HL-60/S4 (cell line): ENCODE results near the gene KRT78.

Source experiments
- in situ Hi-C: fragments of 300-500 bp; cut with MboI; formaldehyde crosslinking; loops from 2 replicates; pipeline ENCODE4 v1.14.3; 2022; ENCODE audit warnings: low sequenced_read_pairs

The KRT78 gene, protein sequence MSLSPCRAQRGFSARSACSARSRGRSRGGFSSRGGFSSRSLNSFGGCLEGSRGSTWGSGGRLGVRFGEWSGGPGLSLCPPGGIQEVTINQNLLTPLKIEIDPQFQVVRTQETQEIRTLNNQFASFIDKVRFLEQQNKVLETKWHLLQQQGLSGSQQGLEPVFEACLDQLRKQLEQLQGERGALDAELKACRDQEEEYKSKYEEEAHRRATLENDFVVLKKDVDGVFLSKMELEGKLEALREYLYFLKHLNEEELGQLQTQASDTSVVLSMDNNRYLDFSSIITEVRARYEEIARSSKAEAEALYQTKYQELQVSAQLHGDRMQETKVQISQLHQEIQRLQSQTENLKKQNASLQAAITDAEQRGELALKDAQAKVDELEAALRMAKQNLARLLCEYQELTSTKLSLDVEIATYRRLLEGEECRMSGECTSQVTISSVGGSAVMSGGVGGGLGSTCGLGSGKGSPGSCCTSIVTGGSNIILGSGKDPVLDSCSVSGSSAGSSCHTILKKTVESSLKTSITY

DNA sequence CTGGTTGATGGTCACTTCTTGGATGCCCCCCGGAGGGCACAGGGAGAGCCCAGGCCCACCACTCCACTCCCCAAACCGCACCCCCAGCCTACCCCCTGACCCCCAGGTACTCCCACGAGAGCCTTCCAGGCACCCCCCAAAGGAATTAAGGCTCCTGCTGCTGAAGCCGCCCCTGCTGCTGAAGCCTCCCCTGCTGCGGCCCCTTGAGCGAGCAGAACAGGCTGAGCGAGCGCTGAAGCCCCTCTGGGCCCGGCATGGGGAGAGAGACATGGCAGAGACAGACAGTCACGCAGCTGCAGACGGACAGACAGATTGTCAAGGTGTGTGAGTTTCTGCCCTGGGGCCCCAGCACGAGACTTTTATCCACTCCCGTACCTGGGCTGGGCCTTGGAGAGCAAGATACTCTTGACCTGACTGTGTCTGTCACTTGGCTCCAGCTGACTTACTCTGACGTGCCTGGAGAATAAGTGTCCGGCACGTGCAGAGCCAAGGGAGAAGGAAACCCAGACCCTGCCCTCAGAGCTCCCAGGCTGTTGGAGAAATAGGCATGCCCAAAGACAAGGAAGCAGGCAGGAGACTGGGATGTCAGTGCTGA is at the start of gene KRT78:
TSS of gene KRT78 (minus strand) at position 334 of the 595 bp plus-strand sequence. CDS start at position 270, 64 bp downstream.
- in situ Hi-C loops, result no loop called here

DNA sequence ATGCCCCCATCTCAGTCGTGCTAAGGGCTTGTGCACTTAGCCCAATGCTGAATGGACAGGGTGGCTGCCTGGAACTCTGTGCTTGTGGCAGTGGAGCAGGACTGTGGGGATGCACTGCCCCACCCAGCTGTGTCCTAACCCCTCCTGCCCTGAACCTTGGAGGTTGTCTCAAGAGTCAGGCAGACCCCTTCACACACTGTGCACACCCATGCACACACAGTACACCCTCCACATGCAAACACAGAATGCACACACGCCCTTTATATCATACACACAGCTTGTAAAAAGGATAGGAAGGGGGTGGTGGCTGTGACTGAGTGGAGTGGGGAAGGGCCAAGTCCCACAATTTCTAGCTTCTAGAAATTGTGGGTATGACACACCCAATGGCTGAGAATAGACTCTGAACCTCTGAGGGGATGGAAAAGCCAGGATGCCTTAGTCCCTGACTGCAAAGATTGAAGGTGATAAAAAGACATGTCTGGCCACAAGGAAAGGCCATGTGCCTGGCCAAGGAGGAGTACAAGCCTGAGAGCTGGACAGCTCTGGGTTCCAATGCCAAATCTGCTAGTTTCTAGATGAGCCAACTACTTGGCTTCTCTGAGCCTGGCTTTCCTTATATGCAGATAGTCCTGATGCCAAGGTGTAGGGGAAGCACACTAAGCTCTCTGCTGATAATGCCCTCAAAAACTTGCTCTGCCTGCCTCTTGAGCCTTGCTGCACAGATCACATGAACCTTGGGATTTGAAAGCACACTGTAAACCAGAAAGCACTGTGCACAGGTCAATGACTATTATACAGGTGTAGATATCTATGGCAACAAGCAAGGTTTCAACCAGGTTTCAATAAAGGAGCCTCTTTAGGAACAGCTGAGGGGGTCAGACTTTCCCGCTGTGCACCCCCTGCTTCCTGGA is 47.7 kb upstream of the KRT78 start:
- in situ Hi-C loops, result no loop called here

GRCh38 chr12:52895726-52896189 is 47.0 kb upstream of the KRT78 start:
- in situ Hi-C loops, result no loop called here

GRCh38 chr12:52892974-52893373 is 44.2 kb upstream of the KRT78 start:
- in situ Hi-C loops, result no loop called here

DNA sequence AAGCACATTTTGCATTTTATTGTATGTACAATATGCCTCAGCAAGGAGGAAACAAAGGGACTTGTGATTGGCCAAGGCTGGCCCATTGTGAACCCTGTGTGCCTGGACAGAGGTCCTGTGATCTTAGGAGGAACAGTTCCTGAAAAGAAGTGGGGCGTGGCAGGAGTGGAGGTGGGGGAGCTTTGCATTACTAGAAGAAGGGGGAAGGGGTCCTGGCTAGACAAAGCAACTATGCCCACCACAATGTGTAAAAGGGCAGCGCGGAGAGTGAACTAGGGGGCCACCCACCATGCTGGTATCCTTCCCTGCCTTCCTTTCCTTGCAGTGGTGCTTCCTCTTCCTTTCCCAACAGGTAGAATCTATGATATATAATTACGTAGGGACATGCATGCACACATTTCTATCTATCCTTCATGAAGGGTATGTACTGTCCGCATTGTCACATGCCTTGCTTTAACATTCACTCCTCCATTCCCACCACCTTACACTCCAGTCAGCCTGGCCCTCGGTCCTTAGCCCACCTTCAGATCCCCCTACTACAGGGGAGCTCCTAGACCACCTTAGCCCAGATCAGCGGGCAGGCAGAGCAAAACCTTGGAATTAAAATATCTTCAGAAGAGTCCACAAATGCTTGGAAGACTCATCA is 43.5 kb upstream of the KRT78 start:
- in situ Hi-C loops, result no loop called here

DNA sequence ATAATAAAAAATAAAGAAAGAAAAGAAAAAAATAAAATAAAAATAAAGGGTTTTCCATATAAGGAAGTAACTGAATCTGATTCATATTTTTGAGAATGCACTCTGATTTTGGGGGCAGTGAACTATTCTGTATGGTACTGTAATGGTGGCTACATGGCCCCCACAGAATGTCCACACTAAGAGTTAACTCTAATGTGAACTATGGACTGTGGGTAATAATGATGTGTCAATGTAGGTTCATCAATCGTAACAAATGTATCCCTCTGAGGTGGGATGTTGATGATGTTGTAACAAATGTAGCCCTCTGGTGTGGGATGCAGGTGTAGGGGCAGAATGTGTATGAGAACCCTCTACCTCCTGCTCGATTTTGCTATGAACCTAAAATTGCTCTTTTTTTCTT is 42.2 kb upstream of the KRT78 start:
- in situ Hi-C loops, result no loop called here

- in situ Hi-C loops, result no loop called here
Observed at GRCh38 chr12:52890417-52890816, 41.6 kb upstream of the KRT78 start.

GRCh38 chr12:52884526-52885293 is 35.9 kb upstream of the KRT78 start:
- in situ Hi-C loops, result loop anchor here (5.0 kb wide), 1 partner anchor 98 kb away; no protein-coding TSS in a partner anchor

DNA sequence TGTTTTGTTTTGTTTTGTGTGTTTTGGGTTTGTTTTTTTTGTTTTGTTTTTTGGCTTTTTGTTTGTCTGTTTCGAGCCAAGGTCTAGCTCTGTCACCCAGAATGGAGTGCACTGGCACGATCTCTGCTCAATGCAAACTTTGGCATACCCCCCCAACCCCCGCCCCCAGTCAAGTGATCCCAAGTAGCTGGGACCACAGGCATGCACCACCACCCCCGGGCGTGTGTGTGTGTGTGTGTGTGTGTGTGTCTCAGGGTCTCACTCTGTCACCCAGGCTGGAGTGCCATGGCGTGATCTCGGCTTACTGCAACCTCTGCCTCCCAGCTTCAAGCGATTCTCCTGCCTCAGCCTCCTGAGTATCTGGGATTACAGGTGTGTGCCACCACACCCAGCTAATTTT is 31.7 kb upstream of the KRT78 start:
- in situ Hi-C loops, result loop anchor here (5.0 kb wide), 1 partner anchor 102 kb away; no protein-coding TSS in a partner anchor

DNA sequence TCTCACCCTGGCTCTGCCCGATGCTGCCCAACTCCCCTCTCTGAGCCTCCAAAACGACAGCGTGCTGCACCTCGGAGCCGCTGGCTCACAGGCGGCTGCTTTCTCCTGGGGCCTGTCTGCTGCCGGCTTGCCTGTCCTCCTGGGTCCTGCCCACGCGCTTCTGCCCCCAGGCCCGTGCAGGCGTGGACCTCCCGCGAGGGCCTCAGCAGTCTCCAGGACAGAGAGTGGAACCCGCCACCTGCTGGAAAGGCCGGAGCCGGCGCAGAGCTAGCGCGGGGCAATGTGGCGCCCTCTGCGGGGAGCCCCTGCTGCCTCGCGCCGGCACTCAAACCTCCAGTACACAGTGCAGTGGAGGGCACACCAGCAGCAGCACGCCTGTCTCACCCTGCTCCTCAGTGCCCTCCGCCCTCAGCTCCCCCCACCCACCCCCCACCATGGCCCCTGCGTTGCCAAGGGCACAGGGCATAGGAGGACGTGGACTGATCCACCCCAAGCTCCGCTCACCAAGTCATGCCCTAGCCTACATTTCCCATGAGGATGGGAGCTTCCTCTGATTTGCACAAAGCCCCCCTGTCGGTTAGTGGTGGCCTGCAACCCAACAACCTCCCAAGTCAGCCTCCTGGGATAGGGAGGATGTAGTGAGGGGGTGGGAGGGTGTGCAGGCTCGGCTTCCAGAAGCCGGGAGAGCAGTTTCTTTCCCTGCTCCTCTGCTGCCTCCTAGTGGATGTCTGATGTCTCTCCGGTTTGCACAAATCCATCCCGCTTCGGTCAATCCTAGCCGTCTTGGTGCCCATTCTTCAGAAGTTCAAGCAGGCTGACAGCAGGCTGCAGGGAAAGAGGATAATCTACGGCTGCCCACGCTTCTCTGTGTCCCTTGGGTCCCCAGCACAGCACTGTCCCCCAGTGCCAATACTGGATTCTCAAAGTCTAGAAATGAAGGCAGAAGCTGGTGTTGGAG is 30.9 kb upstream of the KRT78 start:
- in situ Hi-C loops, result loop anchor here (5.0 kb wide), 3 partner anchors 103 to 727 kb away; no protein-coding TSS in a partner anchor

DNA sequence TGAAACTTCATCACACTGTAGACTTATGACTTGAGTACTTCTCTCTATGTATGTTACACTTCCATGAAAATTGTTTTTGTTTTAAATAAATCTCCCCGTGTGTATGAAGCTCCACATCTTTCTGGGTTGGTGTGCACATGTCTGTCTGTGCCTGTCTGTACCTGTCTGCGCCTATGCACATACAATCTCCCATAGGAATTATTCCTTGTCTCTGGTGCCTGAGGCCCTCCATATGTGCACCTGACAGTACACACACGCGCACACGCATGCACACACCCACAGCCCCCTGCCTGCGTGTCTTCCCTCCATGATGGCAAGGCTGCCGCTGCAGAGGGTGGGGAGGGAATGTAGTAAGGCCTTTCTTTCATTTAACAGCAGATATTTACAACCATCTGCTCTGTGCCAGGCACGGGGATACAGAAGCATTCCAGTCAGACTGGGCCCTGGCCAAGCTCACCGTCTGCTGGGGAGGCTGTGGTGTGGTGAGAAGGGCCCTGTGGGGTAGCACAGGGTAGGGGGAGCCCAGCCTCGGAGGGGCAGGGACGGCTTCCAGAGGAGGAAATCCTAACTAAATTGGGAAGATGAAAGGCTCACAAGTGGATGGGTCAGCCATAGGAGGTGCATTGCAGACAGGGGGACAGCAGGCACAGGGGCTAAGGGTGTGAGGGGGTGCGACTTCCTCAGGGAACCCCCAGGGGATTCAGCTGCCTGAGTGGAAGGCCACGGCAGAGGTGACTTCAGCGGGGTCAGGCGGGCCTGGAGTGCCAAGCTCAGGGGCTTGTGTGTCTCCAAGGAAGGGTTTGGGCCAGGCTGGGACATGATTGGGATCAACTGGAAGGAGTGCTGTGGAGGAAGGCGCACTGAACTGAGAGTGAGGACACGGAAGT is 30.0 kb upstream of the KRT78 start:
- in situ Hi-C loops, result loop anchor here (5.0 kb wide), 2 partner anchors 296 to 726 kb away; no protein-coding TSS in a partner anchor

- in situ Hi-C loops, result loop anchor here (5.0 kb wide), 2 partner anchors 295 to 725 kb away; no protein-coding TSS in a partner anchor
Observed at GRCh38 chr12:52877242-52877641, 28.4 kb upstream of the KRT78 start.

DNA sequence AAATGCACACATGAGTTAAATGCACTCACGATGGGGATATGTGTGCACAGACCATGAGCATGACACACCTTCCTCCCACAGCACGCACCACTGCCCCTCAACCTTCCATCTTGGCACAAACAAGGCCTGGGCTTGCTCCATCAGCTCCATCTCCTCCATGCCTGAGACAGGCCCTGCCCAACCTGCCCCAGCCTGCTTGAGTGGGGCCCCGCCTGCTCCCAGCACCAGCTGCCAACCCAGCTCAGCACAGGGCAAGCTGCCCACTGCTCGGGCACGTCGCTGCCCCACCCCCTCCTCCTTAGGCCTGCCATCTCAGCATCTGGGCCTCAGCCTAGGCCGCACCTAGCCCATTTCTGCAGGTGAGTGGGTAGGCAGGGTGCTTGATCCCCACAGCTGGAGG is 27.6 kb upstream of the KRT78 start:
- in situ Hi-C loops, result loop anchor here (5.0 kb wide), 2 partner anchors 294 to 724 kb away; no protein-coding TSS in a partner anchor

DNA sequence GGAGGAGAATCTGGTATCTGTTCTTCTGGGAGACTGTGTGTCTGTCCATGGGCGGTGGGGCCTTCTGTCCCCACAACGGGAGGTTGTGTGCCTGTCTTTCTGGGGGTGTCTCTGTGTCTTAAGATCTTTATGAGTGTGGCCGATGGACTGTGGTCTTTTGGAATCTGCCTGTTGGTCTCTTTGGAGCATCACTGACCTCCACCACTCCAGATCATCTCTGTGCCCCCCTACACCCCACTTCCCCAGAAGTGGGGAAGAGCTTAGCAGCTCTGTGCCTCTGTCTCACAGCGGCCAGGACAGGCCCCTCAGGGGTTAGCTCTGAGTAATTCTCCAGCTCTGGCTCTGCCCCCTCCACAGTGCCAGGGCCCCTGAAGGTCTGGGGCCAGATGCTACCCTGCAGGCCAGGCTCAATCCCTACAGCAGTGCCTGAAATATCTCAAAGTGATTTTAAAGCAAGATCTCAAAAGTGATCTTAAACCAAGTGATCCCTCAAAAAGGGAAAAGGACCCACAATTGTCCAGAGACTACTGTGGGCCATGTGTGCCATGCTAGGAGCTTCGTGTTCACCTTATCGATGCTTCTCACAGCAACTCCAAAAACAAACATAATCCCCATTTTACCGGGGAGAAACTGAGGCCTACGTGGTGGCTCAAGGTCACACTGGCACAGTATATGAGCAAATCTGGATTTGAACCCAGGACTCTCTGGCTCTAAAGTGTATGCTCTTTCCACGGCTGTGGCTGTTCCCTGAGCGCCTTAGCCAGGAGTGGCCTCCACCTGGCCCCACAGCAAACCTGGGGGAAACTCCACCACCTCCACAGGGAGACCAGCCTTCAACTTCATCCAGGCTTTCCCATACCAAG is 26.0 kb upstream of the KRT78 start:
- in situ Hi-C loops, result loop anchor here (5.0 to 25.0 kb wide), 3 partner anchors 293 to 723 kb away; partner anchors contain the start of gene KRT84

- in situ Hi-C loops, result loop anchor here (25.0 kb wide), 1 partner anchor 487 kb away; the partner anchor contains the start of gene KRT84
Observed at GRCh38 chr12:52873832-52874572, 25.2 kb upstream of the KRT78 start.
